ENCODE data around the gene CAAP1. TPM values are rescaled to one million over a fixed set of nuclear protein-coding genes. Genes with fewer than 3 reads are reported as not detected.

CAAP1 gene
- total RNA-seq, 1 experiment from 2014 or later, result 30.5 TPM

DNA sequence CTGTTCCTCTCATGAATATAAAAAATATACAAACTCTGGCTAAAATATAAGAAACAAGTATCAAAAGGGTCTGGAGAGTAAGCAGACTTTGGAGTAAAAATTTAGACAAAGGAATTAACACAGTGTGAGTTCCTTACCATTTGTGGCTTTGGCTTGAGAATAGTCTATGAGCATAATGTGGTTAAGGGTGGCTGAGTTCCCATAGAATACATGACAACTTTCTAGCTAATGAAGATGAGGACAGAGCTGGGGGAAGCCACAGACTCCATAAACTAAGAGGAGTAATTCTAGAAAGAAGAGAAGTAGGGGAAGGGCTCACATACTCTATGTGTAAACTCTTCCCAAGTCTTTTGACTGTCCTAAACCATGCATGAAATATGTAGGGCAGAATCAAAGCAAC, 79.4 kb downstream of the CAAP1 start:
- Histone ChIP-seq H2BK5ac (ENCODE audit: insufficient read length, low read length) (no peak overlapping the region), H3K27me3 (ENCODE audit: insufficient read depth, low read length) (no peaks in the 10 kb centered on the region), H2AFZ (ENCODE audit: low read length) (no peak overlapping the region), H2BK20ac (ENCODE audit: low read depth, low read length, poor library complexity, severe bottlenecking) (no peak overlapping the region), H3K9ac (ENCODE audit: extremely low read depth, insufficient read length, low read length) (no peak overlapping the region), H4K8ac (replicated peaks; ENCODE audit: insufficient read length, low read depth, low read length) (no peak overlapping the region), H3K79me2 (ENCODE audit: insufficient read depth, low read length) (no peaks in the 10 kb centered on the region), H3T11ph (ENCODE audit: low read length) (no peak overlapping the region), H3K14ac (ENCODE audit: insufficient read depth, low read length) (no peak overlapping the region), H2BK120ac (ENCODE audit: low read depth, low read length, poor library complexity, severe bottlenecking) (no peak overlapping the region), H3K9me3 (ENCODE audit: control insufficient read depth, low read depth, low read length) (no peaks in the 10 kb centered on the region), H3K4me2 (ENCODE audit: insufficient read depth, insufficient read length, low read length) (no peak overlapping the region), H3K79me1 (ENCODE audit: insufficient read depth, low read depth, low read length, poor library complexity, severe bottlenecking) (no peaks in the 10 kb centered on the region), H4K91ac (ENCODE audit: insufficient read length, low read depth, low read length) (no peak overlapping the region), H2BK15ac (ENCODE audit: low read depth, low read length) (no peak overlapping the region), H3K23ac (ENCODE audit: insufficient read length, low read depth, low read length) (no peak overlapping the region), H3K4ac (ENCODE audit: low read depth, low read length) (no peak overlapping the region), H3K18ac (ENCODE audit: insufficient read length, low read depth, low read length) (no peak overlapping the region), H3K4me1 (ENCODE audit: insufficient read depth, low read length) (no peaks in the 10 kb centered on the region), H3K27ac (ENCODE audit: insufficient read length, low read depth, low read length) (no peak overlapping the region), H4K20me1 (ENCODE audit: control insufficient read depth, insufficient read depth, insufficient read length) (no peaks in the 10 kb centered on the region), H2AK5ac (ENCODE audit: insufficient read length, low read length) (no peak overlapping the region), H3K56ac (ENCODE audit: insufficient read length, low read depth, low read length) (no peak overlapping the region), H4K5ac (ENCODE audit: insufficient read length, low read depth, low read length) (no peak overlapping the region), H2BK12ac (ENCODE audit: insufficient read length, low read depth, low read length) (no peak overlapping the region), H3K23me2 (ENCODE audit: insufficient read length, low read depth, low read length, poor library complexity, severe bottlenecking) (no peaks in the 10 kb centered on the region)
- no peak overlapping the region for H3K4me3 Mint-ChIP-seq
- no peak overlapping the region for H3K27ac Mint-ChIP-seq
- H3K36me3 Mint-ChIP-seq (ENCODE audit: insufficient read depth in 1 of 3, low read depth in 3 of 3), result no peaks in the 10 kb centered on the region
- H3K4me1 Mint-ChIP-seq, result no peaks in the 10 kb centered on the region
- TF ChIP-seq, protein P1, sequence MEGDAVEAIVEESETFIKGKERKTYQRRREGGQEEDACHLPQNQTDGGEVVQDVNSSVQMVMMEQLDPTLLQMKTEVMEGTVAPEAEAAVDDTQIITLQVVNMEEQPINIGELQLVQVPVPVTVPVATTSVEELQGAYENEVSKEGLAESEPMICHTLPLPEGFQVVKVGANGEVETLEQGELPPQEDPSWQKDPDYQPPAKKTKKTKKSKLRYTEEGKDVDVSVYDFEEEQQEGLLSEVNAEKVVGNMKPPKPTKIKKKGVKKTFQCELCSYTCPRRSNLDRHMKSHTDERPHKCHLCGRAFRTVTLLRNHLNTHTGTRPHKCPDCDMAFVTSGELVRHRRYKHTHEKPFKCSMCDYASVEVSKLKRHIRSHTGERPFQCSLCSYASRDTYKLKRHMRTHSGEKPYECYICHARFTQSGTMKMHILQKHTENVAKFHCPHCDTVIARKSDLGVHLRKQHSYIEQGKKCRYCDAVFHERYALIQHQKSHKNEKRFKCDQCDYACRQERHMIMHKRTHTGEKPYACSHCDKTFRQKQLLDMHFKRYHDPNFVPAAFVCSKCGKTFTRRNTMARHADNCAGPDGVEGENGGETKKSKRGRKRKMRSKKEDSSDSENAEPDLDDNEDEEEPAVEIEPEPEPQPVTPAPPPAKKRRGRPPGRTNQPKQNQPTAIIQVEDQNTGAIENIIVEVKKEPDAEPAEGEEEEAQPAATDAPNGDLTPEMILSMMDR (conservative IDR thresholded peaks at IDR 0.05), result no peak
- peaks cover 3 to 7% of the 10 kb centered on the region in 2 experiments; a peak in 3 of 5 replicates for H3K9me3 Mint-ChIP-seq
- no peak for DNase-seq
- no peaks in the 10 kb centered on the region for H3K27me3 Mint-ChIP-seq (ENCODE audit: low read depth)
